ENCODE data around the gene TMEM80.
"Not testable (repeated sequence)": the region's sequence is repeated elsewhere in the genome, so short reads cannot be mapped to it uniquely, and the experiment has no call there.

Gene TMEM80

DNA sequence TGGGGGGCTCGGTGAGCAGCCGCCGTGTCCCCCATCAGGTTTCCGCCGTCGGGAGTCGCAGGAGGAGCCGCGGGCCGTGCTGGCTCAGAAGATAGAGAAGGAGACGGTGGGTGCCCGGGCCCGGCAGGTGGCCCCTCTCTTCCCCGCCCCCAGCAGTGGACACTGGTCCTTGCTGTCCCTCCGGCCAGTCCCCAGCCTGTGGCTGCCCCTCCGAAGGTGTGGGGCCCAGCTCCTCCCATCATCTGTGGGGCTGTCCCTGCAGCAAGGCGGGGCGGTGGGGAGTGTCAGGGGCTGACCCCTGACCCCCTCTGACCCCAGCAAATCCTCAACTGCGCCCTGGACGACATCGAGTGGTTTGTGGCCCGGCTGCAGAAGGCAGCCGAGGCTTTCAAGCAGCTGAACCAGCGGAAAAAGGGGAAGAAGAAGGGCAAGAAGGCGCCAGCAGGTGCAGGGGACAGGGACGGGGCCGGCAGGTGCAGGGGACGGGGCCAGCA is 25.7 kb downstream of the TMEM80 start:
- no peak for DNase-seq (ENCODE audit: low read depth in 2 of 2)

DNA sequence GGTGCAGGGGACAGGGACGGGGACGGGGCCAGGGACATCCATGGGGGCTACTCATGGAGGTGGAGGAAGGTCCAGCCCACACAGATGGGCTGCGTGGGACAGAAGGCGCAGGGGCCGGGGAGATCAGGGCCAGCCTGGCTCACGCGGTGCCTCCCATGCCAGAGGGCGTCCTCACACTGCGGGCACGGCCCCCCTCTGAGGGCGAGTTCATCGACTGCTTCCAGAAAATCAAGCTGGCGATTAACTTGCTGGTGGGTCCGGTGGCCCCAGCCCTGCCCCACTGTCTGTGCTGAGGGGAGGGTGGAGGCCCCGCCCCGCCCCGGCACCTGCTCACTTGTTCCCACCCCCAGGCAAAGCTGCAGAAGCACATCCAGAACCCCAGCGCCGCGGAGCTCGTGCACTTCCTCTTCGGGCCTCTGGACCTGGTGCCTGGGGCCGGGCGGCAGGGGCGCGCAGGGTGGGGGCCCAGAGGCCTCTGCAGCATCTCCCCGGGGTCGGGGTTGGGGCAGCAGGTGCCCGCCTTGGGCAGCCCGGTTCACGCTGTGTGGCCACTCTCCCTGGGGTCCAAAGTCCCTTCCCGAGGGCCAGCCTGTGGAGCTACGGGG is 26.2 kb downstream of the TMEM80 start:
- DNase-seq (ENCODE audit: low read depth in 2 of 2): no peak

DNA sequence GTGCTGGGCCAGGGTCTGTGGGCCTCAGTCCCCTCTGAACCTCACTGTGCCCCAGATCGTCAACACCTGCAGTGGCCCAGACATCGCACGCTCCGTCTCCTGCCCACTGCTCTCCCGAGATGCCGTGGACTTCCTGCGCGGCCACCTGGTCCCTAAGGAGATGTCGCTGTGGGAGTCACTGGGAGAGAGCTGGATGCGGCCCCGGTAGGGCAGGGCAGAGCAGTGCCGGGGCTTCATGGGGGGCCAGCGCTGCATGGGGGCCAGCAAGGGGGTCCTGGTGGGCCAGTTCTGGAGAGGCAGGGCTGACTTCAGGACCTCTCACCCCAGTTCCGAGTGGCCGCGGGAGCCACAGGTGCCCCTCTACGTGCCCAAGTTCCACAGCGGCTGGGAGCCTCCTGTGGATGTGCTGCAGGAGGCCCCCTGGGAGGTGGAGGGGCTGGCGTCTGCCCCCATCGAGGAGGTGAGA is 26.8 kb downstream of the TMEM80 start:
- no peak for DNase-seq (ENCODE audit: low read depth in 2 of 2)

DNA sequence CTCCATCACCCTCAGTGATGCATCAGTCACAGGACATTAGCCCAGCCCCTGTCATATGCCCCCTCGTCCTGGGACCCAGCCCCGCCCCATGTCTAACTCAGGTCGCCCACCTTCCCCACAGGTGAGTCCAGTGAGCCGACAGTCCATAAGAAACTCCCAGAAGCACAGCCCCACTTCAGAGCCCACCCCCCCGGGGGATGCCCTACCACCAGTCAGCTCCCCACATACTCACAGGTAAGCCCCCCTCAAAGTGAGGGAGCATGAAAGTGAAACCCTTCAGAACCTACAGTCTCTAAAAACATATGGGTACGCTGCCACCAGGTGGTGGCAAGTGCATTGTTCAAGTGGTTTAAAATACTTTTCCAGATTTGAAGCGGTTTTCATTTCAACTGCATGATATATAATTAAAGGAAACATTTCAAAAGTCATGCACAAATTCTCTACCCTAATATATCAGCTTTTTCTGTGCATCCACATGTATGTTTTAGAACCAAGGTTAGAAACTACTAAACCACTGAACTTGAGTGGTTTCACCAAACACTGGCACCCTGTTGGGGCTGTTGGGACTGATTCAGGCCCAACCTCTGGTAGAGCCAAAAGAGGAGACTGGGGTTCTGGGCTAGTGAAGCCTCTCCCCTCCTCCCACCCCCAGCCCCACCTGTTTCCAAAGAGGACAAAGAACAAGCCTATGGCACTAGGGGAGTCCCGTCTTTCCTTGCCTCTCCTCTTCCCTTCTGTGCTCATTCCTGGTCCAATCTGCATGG is 27.7 kb downstream of the TMEM80 start:
- no peak for DNase-seq (ENCODE audit: low read depth in 2 of 2)

DNA sequence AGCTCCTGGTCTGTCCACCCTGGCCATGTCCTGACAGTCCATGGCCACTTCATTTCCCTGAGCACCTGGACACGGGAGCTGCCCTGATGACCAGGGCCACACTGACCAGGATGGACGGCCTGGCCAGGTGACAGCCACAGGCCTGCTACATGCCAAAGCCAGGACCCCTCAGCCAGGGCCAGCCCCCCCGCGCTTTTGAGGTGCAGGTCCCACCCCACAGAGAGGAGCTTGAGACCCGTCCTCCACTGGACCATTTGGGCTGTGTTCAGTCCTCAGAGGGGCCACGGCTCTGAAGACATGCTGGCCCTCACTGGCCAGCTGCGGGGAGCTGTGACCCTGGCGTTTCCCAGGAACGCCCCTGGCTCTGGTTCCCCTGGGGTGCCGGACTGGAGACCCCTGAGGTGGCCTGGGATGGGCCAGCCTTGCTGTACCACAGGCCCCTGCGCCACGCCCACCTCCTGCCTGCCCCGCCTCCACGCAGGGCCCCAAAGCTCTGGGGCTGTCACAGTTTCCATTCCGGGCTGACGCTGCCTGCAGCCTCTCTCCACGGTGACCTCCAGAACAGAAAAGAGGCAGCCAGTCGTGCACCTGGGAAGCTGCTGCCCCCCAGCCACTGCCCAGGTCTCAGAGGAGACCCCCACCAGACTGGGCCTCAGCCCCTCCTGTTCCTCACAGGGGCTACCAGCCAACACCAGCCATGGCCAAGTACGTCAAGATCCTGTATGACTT is 28.6 kb downstream of the TMEM80 start:
- DNase-seq (ENCODE audit: low read depth in 2 of 2): no peak

DNA sequence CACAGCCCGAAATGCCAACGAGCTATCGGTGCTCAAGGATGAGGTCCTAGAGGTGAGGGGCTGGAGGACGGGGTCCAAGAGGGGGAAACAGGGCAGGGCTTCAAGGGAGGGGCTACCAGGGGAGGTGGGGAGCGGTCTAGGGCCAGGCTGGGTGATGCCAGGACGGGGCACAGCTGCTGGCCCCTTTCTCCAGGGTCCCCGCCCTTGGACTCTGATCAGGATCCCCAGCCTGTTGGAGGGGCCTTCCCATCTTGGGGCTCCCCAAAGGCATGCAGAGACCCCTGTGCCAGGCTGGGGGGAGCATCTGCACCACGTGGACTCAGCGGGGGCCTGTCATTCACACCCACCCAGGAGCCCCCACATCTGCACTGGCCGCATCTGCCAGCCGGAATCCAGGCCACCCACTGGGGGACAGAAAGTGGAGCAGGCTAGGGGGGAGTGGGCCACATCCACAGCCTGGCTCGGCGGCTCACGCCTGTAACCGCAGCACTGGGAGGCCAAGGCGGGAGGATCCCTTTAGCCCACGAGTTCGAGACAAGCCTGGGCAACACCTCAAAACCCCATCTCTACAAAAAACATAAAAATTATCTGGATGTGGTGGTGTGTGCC is 29.3 kb downstream of the TMEM80 start:
- no peak for DNase-seq (ENCODE audit: low read depth in 2 of 2)

DNA sequence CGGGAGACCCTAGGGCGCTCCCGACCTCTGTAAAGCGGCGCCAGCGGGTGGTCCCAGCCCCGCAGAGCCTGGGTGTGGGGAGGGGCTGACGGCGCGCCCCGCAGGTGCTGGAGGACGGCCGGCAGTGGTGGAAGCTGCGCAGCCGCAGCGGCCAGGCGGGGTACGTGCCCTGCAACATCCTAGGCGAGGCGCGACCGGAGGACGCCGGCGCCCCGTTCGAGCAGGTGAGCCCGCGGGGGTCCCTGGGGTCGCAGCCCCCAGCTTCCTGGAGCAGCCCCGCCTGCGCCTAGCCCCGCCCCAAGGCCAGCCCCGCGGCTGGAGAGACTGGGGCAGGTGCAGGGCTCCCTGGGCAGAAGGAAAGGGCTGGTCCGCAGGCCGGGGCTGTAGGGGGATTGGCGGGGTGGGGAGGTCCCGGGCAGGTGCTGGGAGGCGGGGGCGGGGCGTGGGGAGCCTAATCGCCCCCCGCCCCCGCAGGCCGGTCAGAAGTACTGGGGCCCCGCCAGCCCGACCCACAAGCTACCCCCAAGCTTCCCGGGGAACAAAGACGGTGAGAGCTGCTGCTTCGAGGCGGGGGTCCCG is 30.1 kb downstream of the TMEM80 start:
- no peak for DNase-seq (ENCODE audit: low read depth in 2 of 2)

DNA sequence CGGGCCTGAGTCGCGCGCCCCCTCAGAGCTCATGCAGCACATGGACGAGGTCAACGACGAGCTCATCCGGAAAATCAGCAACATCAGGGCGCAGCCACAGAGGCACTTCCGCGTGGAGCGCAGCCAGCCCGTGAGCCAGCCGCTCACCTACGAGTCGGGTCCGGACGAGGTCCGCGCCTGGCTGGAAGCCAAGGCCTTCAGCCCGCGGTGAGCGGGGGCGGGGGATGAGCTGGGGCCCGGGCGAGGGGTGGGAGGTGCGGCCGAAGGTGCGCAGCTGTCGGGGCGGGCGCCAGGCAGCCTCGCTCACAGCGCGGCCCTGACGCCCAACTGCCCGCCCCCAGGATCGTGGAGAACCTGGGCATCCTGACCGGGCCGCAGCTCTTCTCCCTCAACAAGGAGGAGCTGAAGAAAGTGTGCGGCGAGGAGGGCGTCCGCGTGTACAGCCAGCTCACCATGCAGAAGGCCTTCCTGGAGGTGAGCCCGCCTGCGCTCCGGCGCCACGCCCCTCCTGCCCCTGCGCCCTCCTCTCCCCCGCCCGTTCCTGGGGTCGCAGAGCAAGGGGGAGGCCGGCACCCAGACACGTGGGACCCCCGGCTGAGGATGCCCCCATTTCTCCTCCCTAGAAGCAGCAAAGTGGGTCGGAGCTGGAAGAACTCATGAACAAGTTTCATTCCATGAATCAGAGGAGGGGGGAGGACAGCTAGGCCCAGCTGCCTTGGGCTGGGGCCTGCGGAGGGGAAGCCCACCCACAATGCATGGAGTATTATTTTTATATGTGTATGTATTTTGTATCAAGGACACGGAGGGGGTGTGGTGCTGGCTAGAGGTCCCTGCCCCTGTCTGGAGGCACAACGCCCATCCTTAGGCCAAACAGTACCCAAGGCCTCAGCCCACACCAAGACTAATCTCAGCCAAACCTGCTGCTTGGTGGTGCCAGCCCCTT is 30.9 kb downstream of the TMEM80 start:
- no peak for DNase-seq (ENCODE audit: low read depth in 2 of 2)

DNA sequence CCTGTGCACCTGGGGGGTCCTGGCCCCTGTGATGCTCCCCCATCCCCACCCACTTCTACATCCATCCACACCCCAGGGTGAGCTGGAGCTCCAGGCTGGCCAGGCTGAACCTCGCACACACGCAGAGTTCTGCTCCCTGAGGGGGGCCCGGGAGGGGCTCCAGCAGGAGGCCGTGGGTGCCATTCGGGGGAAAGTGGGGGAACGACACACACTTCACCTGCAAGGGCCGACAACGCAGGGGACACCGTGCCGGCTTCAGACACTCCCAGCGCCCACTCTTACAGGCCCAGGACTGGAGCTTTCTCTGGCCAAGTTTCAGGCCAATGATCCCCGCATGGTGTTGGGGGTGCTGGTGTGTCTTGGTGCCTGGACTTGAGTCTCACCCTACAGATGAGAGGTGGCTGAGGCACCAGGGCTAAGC is 31.7 kb downstream of the TMEM80 start:
- no peak for DNase-seq (ENCODE audit: low read depth in 2 of 2)

DNA sequence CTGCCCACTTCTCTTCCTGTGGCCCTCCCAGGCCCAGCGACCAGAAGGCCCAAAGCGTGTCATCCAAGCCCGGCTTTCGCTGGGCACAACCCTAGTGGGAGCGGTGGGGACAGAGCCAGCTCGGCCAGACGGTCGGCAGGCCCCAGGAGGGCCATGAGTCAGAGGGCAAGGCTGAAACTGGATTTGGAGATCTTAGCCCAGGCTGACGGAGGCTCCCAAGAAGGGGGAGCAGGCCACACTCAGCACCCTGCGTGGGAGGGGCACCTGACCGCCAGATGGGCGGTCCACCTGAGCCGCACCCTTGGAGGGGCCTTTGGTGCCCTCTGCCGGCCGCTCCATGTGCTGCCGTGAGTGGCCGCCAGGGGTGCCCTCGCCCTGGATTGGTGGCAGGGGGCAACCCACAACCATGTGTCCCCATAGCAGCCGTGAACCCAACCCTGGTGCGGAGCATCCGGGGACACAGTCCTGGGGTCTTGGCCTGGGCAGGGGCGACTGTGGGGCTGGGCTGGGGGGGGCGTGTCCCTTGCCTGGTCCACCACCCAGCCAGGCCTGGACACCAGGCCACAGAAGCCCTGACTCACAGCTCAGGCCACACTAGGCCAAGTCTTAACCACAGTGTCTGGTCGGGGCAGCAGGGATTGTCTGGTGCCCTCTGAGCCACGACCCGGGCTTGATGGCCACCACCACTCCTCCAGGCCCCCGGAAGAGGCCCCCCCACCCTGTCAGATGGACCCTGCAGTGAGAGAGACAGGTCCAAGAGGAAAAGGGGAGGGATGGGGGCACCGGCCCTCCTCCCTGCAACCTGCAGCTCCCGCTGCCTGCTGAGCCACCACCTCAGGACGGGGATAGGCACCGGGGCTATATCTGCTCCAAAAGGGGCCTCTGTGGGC is 32.5 kb downstream of the TMEM80 start:
- peak; percentile 61 to 76 for DNase-seq (ENCODE audit: low read depth in 2 of 2)

DNA sequence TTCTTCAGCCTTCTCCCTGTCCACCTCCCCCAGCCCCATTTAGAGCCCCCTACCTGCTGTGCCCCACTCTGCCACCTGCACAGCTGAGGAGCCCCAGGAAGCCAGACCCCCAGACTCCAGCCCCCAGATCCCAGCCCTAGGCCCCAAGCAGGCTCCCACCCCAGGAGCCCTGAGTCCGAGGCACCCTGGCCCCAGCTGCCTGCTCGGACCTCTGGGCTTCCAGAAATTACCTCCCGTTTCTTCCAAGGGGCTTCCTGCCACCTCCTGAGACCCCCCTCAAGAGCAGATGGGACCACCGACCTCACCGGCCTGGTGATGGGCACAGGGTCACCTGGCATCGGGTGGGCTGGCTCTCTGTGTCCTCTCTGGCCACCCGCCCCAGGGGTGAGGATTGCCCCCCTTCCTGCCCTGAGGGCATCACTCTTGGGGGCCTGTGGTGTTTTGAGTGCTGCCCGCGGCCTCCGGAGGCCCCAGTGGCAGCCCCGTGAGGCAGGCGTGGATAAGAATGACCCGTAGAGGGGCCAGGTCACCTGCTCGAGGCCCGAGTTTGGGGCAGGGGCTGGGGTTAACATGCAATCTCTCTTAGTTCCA is 33.4 kb downstream of the TMEM80 start:
- DNase-seq (ENCODE audit: low read depth in 2 of 2): no peak

DNA sequence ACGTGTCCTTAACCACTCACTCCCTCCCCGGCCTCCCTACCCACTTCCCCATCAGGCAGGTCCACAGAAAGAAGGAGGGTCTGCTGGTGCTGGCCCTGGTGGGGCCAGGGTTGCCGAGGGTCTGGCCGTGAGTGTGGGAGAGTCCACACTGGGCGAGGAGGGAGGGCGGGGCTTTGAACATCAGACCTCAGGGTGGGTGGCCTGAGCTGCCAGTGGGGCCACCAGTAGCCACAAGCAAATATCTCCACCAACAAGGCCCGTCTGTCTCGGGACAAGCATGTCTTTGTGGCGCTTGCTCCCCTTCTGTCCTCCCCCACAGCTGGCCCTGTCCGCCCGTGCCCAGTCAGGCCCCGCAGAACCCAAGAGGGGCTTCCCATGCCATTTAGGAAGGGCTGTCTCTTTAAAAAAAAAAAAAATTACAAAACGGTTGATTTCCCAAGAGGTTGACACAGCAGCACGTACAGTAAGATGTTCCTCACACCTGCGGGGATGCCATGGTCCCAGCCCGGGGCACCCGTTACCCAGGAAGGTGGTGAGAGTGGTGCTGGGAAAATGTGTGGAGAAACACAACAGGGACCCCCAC is 34.0 kb downstream of the TMEM80 start:
- DNase-seq (ENCODE audit: low read depth in 2 of 2): no peak

DNA sequence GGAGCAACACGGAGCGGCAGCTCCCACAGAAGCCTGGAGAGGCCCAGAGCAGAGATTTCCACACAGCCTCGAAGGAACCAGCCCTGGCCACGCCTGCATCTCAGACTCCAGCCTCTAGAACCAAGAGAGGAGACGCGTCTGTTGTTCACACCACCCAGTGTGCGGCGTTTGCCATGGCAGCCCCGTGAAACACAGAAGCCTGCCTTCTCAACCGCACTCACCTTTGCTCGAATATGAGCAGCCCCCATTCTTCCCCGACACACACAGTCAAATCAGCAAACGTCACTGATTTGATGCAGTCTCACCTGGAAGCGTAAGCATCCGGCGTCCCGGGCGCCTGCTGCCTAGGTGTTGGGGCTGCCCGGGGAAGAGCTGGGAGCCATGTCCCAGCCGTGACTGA is 37.5 kb downstream of the TMEM80 start:
- no peak for DNase-seq (ENCODE audit: low read depth in 2 of 2)

DNA sequence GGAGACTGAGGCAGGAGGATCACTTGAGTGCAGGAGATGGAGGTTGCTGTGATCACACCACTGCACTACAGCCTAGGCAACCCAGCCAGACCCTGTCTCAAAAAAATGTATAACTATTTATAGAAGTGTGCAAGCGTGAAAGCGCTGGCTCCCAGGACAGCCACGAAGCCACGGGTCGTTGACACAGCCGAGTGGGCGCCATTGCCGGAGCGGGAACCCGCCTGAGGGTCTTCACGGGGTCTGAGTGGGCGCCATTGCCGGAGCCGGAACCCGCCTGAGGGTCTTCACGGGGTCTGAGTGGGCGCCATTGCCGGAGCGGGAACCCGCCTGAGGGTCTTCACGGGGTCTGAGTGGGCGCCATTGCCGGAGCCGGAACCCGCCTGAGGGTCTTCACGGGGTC is 38.9 kb downstream of the TMEM80 start:
- DNase-seq (ENCODE audit: low read depth in 2 of 2): not testable (repeated sequence)

DNA sequence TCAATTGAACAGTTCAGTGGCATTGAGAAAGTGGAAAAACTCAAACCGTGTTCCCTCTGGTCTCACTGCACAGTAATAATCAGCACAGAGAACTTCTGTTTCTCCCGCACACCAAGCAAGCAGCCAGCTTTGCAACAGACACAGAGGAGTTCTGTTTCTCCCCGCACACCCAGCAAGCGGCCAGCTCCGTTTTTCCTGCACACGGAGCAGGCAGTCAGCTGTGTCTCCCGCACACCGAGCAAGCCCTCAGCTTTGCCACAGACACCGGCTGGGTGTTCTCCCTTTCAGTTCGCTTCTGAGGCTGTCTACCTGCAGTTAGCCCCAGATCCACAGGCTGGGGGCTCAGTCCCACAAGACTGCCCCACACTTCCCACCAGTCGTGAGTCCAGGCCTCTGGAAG is 41.8 kb downstream of the TMEM80 start:
- no peak for DNase-seq (ENCODE audit: low read depth in 2 of 2)

DNA sequence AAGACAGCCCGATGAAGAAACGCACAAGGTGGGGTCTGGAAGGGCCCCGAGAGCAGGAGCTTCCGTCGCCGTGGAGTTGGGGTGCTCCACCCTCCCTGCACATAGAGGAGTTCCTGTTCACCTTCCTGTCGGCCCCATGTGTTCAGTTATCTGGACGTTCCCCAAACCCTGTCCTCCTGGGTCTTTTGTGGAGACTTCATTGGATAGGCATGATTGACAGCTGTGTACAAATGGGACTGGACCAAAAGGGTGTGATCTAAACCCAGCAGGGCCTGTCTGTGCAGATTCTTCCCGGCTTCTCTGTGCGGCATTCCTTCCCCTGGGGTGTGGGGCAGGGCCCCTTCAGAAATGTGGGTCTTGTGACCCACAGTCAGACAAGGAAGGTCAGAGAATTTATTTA is 42.3 kb downstream of the TMEM80 start:
- not testable (repeated sequence) for DNase-seq (ENCODE audit: low read depth in 2 of 2)

DNA sequence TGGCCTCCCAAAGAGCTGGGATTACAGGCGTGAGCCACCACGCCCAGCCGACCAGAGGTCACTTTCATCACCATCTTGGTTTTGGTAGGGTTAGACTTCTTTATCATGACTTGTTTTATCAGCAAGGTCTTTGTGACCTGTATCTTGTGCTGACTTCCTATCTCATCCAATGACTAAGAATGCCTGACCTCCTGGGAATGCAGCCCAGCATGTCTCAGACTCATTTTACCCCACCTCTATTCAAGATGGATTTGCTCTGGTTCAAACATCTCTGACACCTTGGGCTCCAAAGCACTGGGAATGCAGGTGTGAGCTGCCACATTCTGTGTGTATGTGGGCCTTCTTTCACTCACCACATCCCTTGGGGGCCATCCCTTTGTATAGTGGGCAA is 46.5 kb downstream of the TMEM80 start:
- no peak for DNase-seq (ENCODE audit: low read depth in 2 of 2)

DNA sequence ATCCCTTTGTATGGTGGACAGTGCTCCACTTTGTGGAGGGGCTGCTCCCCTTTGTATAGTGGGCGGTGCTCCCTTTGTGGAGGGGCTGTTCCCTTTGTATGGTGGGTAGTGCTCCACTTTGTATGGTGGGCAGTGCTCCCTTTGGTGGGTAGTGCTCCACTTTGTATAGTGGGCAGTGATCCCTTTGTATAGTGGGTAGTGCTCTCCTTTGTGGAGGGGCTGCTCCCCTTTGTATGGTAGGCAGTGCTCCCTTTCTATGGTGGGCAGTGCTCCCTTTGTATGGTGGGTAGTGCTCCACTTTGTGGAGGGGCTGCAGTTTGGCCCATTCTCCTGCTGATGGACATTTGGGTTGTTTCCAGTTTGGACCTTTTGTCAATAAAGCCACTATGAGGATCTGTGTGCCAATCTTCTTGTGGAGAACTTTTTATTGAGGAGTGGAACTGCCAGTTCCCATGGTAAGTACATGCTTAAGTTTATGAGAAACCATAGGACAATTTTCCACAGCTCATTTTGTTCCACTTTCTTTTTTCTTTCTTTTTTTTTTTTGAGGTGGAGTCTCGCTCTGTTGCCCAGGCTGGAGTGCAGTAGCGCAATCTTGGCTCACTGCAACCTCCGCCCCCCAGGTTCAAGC is 47.1 kb downstream of the TMEM80 start:
- DNase-seq (ENCODE audit: low read depth in 2 of 2): no peak

Measured in stimulated activated CD8-positive, alpha-beta memory T cell treated with anti-CD3 and anti-CD28 coated beads, Interleukin-15, amount 100 ng/mL, for 48 hours (primary cell).